K562 (cell line): ENCODE data around the gene HBQ1. TPM values are rescaled to one million over a fixed set of nuclear protein-coding genes. Genes with fewer than 3 reads are reported as not detected.
A peak's percentile ranks its signal among the peaks of the same experiment; 100 is the strongest.
"Not testable (repeated sequence)": the region's sequence is repeated elsewhere in the genome, so short reads cannot be mapped to it uniquely, and the experiment has no call there.

Experiments
- ATAC-seq: fragments of 200-7000 bp; cut with Tn5 transposase; 3 replicates; pipeline ENCODE4 v1.9.1; 2020; ENCODE audit warnings: moderate library complexity
- BruUV-seq: library from RNA; stranded (reverse); fragments of 400-500 nt; replicated peaks from 2 replicates; lab custom pipeline; 2021; lab: Mats Ljungman, UMichigan
- CTCF ChIA-PET: fragments of 300-600 bp; formaldehyde crosslinking; extraction: SDS; loops from one replicate; lab custom pipeline; 2021; ENCODE audit warnings: low intra/inter-chr PET ratio; lab: Yijun Ruan, JAX
- POLR2A ChIA-PET: fragments of 300-600, 350-650 bp; sonication (Branson Sonifier 250); formaldehyde crosslinking; extraction: SDS; loops from one replicate; lab custom pipeline; 2021; ENCODE audit warnings: antibody characterized with exemption, inconsistent platforms; lab: Yijun Ruan, JAX
- DNase-seq, 4 experiments: peaks; one replicate each; pipeline versions ENCODE4 v3.0.0 to v3.0.0-alpha.2; 2011 to 2018; ENCODE audit warnings: low spot score in 3 of 4, mixed read lengths in 3 of 4; ENCODE audit errors: extremely low read depth in 1 of 4
- FAIRE-seq: peaks from 2 replicates; lab custom pipeline; 2011; peaks lifted over from hg19 to GRCh38; lab: Jason Lieb, UNC
- H2AFZ ChIP-seq: 2 replicates; pipeline ENCODE4 v1.6.0; 2011; ENCODE audit warnings: low read depth, low read length, control low read depth, inconsistent platforms
- H3K27ac ChIP-seq: fragments of 200-600 bp; 3 replicates; pipeline ENCODE4 v1.8.0; 2011; ENCODE audit warnings: low read depth, mild to moderate bottlenecking, control low read depth, inconsistent platforms, low read length, moderate library complexity, mixed read lengths; ENCODE audit errors: extremely low read depth
- H3K27me3 ChIP-seq, 2 experiments: fragments of 300-600 bp in 1 of 2; 2 replicates in 1 of 2; 3 replicates in 1 of 2; pipeline versions ENCODE4 v1.6.0 to v1.8.0; 2011; ENCODE audit warnings: inconsistent platforms in 2 of 2, low read length in 2 of 2, mild to moderate bottlenecking in 1 of 2, mixed read lengths in 1 of 2, moderate library complexity in 1 of 2; ENCODE audit not compliant: control insufficient read depth in 2 of 2, insufficient read depth in 2 of 2
- H3K36me3 ChIP-seq: fragments of 300-600 bp; 3 replicates; pipeline ENCODE4 v1.8.0; 2011; ENCODE audit warnings: mild to moderate bottlenecking, low read length, inconsistent platforms; ENCODE audit not compliant: control insufficient read depth, insufficient read depth
- H3K4me1 ChIP-seq, 2 experiments: fragments of 200-600 bp in 1 of 2; replicated peaks in 1 of 2; 2 replicates in 1 of 2; 3 replicates in 1 of 2; pipeline versions ENCODE4 v1.5.1 to v1.8.0; 2011; ENCODE audit warnings: inconsistent platforms in 2 of 2, low read length in 2 of 2, mild to moderate bottlenecking in 1 of 2, mixed read lengths in 1 of 2, moderate library complexity in 1 of 2; ENCODE audit not compliant: control insufficient read depth in 2 of 2, insufficient read depth in 2 of 2
- H3K4me2 ChIP-seq: 2 replicates; pipeline ENCODE4 v1.6.1; 2011; ENCODE audit warnings: low read length, control low read depth, inconsistent platforms, mixed read lengths; ENCODE audit not compliant: insufficient read depth
- H3K4me3 ChIP-seq: fragments of 200-600 bp; sonication (generic), shearing (Covaris generic); 2 replicates; pipeline ENCODE4 v1.5.1; 2016; ENCODE audit warnings: control low read depth, inconsistent platforms
- H3K79me2 ChIP-seq: fragments of 200-600 bp; 3 replicates; pipeline ENCODE4 v1.8.0; 2011; ENCODE audit warnings: low read length, inconsistent platforms; ENCODE audit not compliant: control insufficient read depth, insufficient read depth
- H3K9ac ChIP-seq, 2 experiments: 2 replicates each; pipeline versions ENCODE4 v1.6.0 to v1.6.1; 2011; ENCODE audit warnings: low read depth in 2 of 2, low read length in 2 of 2, control low read depth in 1 of 2, inconsistent platforms in 1 of 2, mild to moderate bottlenecking in 1 of 2, mixed read lengths in 1 of 2; ENCODE audit not compliant: insufficient read depth in 1 of 2
- H3K9me1 ChIP-seq: one replicate; pipeline ENCODE4 v1.6.0; 2011; ENCODE audit warnings: inconsistent platforms, mild to moderate bottlenecking, low read length, moderate library complexity; ENCODE audit not compliant: control insufficient read depth, insufficient read depth
- H3K9me3 ChIP-seq: replicated peaks from 2 replicates; pipeline ENCODE4 v1.5.1; 2011; ENCODE audit warnings: low read depth, low read length, inconsistent platforms; ENCODE audit not compliant: control insufficient read depth, insufficient read depth
- H4K20me1 ChIP-seq: replicated peaks from 2 replicates; pipeline ENCODE4 v1.6.1; 2011; ENCODE audit warnings: low read length, inconsistent platforms, mixed read lengths; ENCODE audit not compliant: control insufficient read depth, insufficient read depth
- EGR1 ChIP-seq: fragments of 450-650 bp; conservative IDR thresholded peaks from 2 replicates; pipeline ENCODE4 v1.6.1; 2017; ENCODE audit warnings: mild to moderate bottlenecking
- WGBS: fragments of 100-300 bp; shearing (Covaris generic); methylation state at CpG from one replicate; pipeline ENCODE4 v1.1.6; 2016; ENCODE audit warnings: low coverage, mixed read lengths; ENCODE audit not compliant: insufficient coverage; ENCODE audit errors: missing lambda C conversion rate; 5-methylcytosine and 5-hydroxymethylcytosine counted together
- in situ Hi-C: fragments of 300-500 bp; cut with MboI; formaldehyde crosslinking; loops from 4 replicates; pipeline ENCODE4 v1.15.0; 2018; ENCODE audit warnings: inconsistent platforms, mixed read lengths
- intact Hi-C: fragments of 100-400 bp; cut with micrococcal nuclease; formaldehyde crosslinking; loops from 2 replicates; pipeline ENCODE4 v1.14.2; 2022
- polyA plus RNA-seq, 8 experiments: library from polyadenylated mRNA; depleted of rRNA in 4 of 8; stranded (reverse) in 5 of 8; unstranded in 3 of 8; fragments of >200 nt; fragmentation: Nextera tagmentation in 2 of 8; fragmentation: Illumina TruSeq in 1 of 8; extraction: Ambion mirVana in 2 of 8; extraction: Trizol in 1 of 8; gene quantifications; 2 replicates each; pipeline versions ENCODE4 v1.2.1 to v1.2.3, GENCODE V29; 2011 to 2014; ENCODE audit warnings: inconsistent platforms in 1 of 8, missing spikeins in 1 of 8
- total RNA-seq, 7 experiments: library from RNA; depleted of rRNA in 6 of 7; stranded (reverse); fragments of >200 nt in 6 of 7; fragmentation: Illumina TruSeq in 2 of 7; extraction: Trizol in 2 of 7; gene quantifications; 2 replicates each; pipeline versions ENCODE4 v1.2.1 to v1.2.3, GENCODE V29; 2011 to 2021; ENCODE audit warnings: low replicate concordance in 1 of 7
- TF ChIP-seq, protein P1 (sequence below): sonication (generic); formaldehyde crosslinking; IDR thresholded peaks from 2 replicates; pipeline ENCODE4 v1.8.1; 2023; ENCODE audit warnings: mild to moderate bottlenecking, missing genetic modification reagents

HBQ1 gene
- total and polyA plus RNA-seq, 9 of the 15 experiments (the other 6 are each of a cell fraction or from before 2014, with no cell fraction given) = 2.3 to 190 (median 19.8) TPM

DNA sequence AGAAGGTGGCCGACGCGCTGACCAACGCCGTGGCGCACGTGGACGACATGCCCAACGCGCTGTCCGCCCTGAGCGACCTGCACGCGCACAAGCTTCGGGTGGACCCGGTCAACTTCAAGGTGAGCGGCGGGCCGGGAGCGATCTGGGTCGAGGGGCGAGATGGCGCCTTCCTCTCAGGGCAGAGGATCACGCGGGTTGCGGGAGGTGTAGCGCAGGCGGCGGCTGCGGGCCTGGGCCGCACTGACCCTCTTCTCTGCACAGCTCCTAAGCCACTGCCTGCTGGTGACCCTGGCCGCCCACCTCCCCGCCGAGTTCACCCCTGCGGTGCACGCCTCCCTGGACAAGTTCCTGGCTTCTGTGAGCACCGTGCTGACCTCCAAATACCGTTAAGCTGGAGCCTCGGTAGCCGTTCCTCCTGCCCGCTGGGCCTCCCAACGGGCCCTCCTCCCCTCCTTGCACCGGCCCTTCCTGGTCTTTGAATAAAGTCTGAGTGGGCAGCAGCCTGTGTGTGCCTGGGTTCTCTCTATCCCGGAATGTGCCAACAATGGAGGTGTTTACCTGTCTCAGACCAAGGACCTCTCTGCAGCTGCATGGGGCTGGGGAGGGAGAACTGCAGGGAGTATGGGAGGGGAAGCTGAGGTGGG is 6.9 kb upstream of the HBQ1 start:
- peak overlapping the region in 1 of 2 experiments; percentile 84; a peak in 3 of 4 replicates for H3K9ac ChIP-seq
- WGBS = 15% methylated on average over 8 of the region's 44 CpGs
- H3K36me3 ChIP-seq = peaks cover 11% of the 10 kb centered on the region; the same call in 1 of the 3 replicates
- ATAC-seq, CTCF ChIA-PET: not testable (repeated sequence)
- 0 out of 2 replicates have a peak, but pooled peaks have one; percentile 9 for TF ChIP-seq EGR1
- TF ChIP-seq, protein P1, sequence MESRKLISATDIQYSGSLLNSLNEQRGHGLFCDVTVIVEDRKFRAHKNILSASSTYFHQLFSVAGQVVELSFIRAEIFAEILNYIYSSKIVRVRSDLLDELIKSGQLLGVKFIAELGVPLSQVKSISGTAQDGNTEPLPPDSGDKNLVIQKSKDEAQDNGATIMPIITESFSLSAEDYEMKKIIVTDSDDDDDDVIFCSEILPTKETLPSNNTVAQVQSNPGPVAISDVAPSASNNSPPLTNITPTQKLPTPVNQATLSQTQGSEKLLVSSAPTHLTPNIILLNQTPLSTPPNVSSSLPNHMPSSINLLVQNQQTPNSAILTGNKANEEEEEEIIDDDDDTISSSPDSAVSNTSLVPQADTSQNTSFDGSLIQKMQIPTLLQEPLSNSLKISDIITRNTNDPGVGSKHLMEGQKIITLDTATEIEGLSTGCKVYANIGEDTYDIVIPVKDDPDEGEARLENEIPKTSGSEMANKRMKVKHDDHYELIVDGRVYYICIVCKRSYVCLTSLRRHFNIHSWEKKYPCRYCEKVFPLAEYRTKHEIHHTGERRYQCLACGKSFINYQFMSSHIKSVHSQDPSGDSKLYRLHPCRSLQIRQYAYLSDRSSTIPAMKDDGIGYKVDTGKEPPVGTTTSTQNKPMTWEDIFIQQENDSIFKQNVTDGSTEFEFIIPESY (CRISPR knock-in tag) = peak; percentile 25; the same call in 1 of the 2 replicates
- TF ChIP-seq, all 486 proteins: peak for 2; not testable (repeated sequence) for 484
- H3K4me1 ChIP-seq = peaks cover 19 to 55% of the 10 kb centered on the region in 2 experiments; a peak in 4 of 5 replicates
- 0 out of 2 replicates have a peak overlapping the region, but pooled peaks have one; percentile 18 for H3K4me2 ChIP-seq
- H3K27ac ChIP-seq, H3K27me3 ChIP-seq, H3K9me1 ChIP-seq, H2AFZ ChIP-seq, DNase-seq, POLR2A ChIA-PET, H3K9me3 ChIP-seq, in situ Hi-C loops, H4K20me1 ChIP-seq, intact Hi-C loops, FAIRE-seq: not testable (repeated sequence)
- H3K79me2 ChIP-seq = peaks cover 19% of the 10 kb centered on the region
- TSS peak; percentile 97 for BruUV-seq
- peak overlapping the region; percentile 32 for H3K4me3 ChIP-seq
